CD14-positive monocyte (primary cell): ENCODE measurements around the gene SLC38A8. TPM values are rescaled to one million over a fixed set of nuclear protein-coding genes. Genes with fewer than 3 reads are reported as not detected.

Experiments
- DNase-seq, 3 donors: peaks; one replicate each; pipeline ENCODE4 v3.0.0-alpha.2; 2011 to 2022
- H2AFZ ChIP-seq: 2 replicates; pipeline ENCODE4 v1.6.0; 2012; ENCODE audit warnings: mild to moderate bottlenecking, low read depth, low read length, inconsistent platforms; ENCODE audit not compliant: insufficient read depth, poor library complexity, severe bottlenecking
- H3K27ac ChIP-seq, 2 donors: 1 replicate in 1 of 2; 2 replicates in 1 of 2; pipeline ENCODE4 v1.5.1; 2012 to 2013; ENCODE audit warnings: low read length in 2 of 2, control low read depth in 1 of 2, inconsistent platforms in 1 of 2, low read depth in 1 of 2, mild to moderate bottlenecking in 1 of 2
- H3K27me3 ChIP-seq, 2 donors: one replicate each; pipeline versions ENCODE4 v1.6.0 to v1.6.1; 2011 to 2013; ENCODE audit warnings: low read length in 2 of 2; ENCODE audit not compliant: control insufficient read depth in 2 of 2, insufficient read depth in 2 of 2
- H3K36me3 ChIP-seq, 2 donors: replicated peaks in 1 of 2; 1 replicate in 1 of 2; 2 replicates in 1 of 2; pipeline versions ENCODE4 v1.5.1 to v1.6.1; 2012 to 2013; ENCODE audit warnings: low read length in 2 of 2, control low read depth in 1 of 2, inconsistent platforms in 1 of 2, mild to moderate bottlenecking in 1 of 2; ENCODE audit not compliant: insufficient read depth in 2 of 2, control insufficient read depth in 1 of 2
- H3K4me1 ChIP-seq, 2 donors: 1 replicate in 1 of 2; 2 replicates in 1 of 2; pipeline versions ENCODE4 v1.5.1 to v1.6.1; 2012 to 2013; ENCODE audit warnings: low read length in 2 of 2, control low read depth in 1 of 2, inconsistent platforms in 1 of 2, mild to moderate bottlenecking in 1 of 2, moderate library complexity in 1 of 2; ENCODE audit not compliant: insufficient read depth in 2 of 2, control insufficient read depth in 1 of 2
- H3K4me2 ChIP-seq: replicated peaks from 2 replicates; pipeline ENCODE3; 2012; ENCODE audit warnings: low read length, moderate library complexity, mild to moderate bottlenecking; ENCODE audit not compliant: poor library complexity, severe bottlenecking; ENCODE audit errors: extremely low read depth
- H3K4me3 ChIP-seq, 3 experiments: fragments of 200-600 bp in 1 of 3; sonication (generic) in 1 of 3; replicated peaks in 1 of 3; 1 replicate in 2 of 3; 2 replicates in 1 of 3; pipeline ENCODE4 v1.5.1; 2011 to 2013; ENCODE audit warnings: low read length in 3 of 3, mild to moderate bottlenecking in 3 of 3, control low read depth in 2 of 3, low read depth in 2 of 3, inconsistent platforms in 1 of 3, moderate library complexity in 1 of 3
- H3K79me2 ChIP-seq: 2 replicates; pipeline ENCODE4 v1.6.0; 2012; ENCODE audit warnings: mild to moderate bottlenecking, control low read depth, inconsistent platforms, low read length, moderate library complexity; ENCODE audit not compliant: insufficient read depth
- H3K9ac ChIP-seq: 2 replicates; pipeline ENCODE4 v1.6.0; 2017; ENCODE audit warnings: low read length, mild to moderate bottlenecking; ENCODE audit not compliant: insufficient read depth, poor library complexity, severe bottlenecking
- H3K9me3 ChIP-seq, 2 donors: replicated peaks in 1 of 2; 1 replicate in 1 of 2; 2 replicates in 1 of 2; pipeline versions ENCODE4 v1.5.1 to v1.6.1; 2012 to 2013; ENCODE audit warnings: low read length in 2 of 2, control low read depth in 1 of 2; ENCODE audit not compliant: control insufficient read depth in 1 of 2, insufficient read depth in 1 of 2
- H4K20me1 ChIP-seq: 2 replicates; pipeline ENCODE4 v1.6.0; 2012; ENCODE audit warnings: mild to moderate bottlenecking, low read length, control low read depth, moderate library complexity; ENCODE audit not compliant: insufficient read depth
- H3K27ac Mint-ChIP-seq, 7 donors: one replicate each; pipeline ENCODE4 v1.8.0; 2020; ENCODE audit warnings: mild to moderate bottlenecking in 7 of 7, mixed read lengths in 7 of 7, moderate library complexity in 6 of 7, inconsistent platforms in 2 of 7
- H3K27me3 Mint-ChIP-seq, 3 donors: one replicate each; pipeline ENCODE4 v1.8.0; 2021 to 2022; ENCODE audit warnings: low read depth in 3 of 3, mild to moderate bottlenecking in 3 of 3, mixed read lengths in 3 of 3, moderate library complexity in 3 of 3, inconsistent platforms in 1 of 3
- H3K36me3 Mint-ChIP-seq, 2 donors: one replicate each; pipeline ENCODE4 v1.8.0; 2020; ENCODE audit warnings: mixed read lengths in 2 of 2, inconsistent platforms in 1 of 2, mild to moderate bottlenecking in 1 of 2
- H3K4me1 Mint-ChIP-seq: one replicate; pipeline ENCODE4 v1.8.0; 2020; ENCODE audit warnings: mild to moderate bottlenecking, mixed read lengths
- H3K4me3 Mint-ChIP-seq, 2 donors: one replicate each; pipeline ENCODE4 v1.8.0; 2020; ENCODE audit warnings: mild to moderate bottlenecking in 2 of 2, mixed read lengths in 2 of 2, moderate library complexity in 1 of 2
- H3K9me3 Mint-ChIP-seq, 7 donors: one replicate each; pipeline ENCODE4 v1.8.0; 2020 to 2022; ENCODE audit warnings: mixed read lengths in 7 of 7, mild to moderate bottlenecking in 6 of 7, moderate library complexity in 6 of 7, inconsistent platforms in 2 of 7
- WGBS: methylation state at CpG from one replicate; pipeline ENCODE4 v1.1.5; 2013; ENCODE audit warnings: missing lambda C conversion rate; ENCODE audit not compliant: insufficient coverage; 5-methylcytosine and 5-hydroxymethylcytosine counted together
- intact Hi-C, 2 donors: fragments of 100-400 bp; cut with micrococcal nuclease; formaldehyde crosslinking; loops; one replicate each; pipeline versions ENCODE4 v1.15.0 to v1.15.1; 2023
- polyA plus RNA-seq, 3 donors: library from polyadenylated mRNA; depleted of rRNA in 1 of 3; unstranded in 2 of 3; stranded (reverse) in 1 of 3; fragments of 300-500 nt in 2 of 3; fragments of >200 nt in 1 of 3; fragmentation: Illumina TruSeq in 2 of 3; gene quantifications; 1 replicate in 2 of 3; 2 replicates in 1 of 3; pipeline ENCODE4 v1.2.3, GENCODE V29; 2012 to 2021
- TF ChIP-seq, protein P1 (sequence below): fragments of 200-600 bp; IDR thresholded peaks from one replicate; pipeline ENCODE4 v1.8.0; 2022; ENCODE audit warnings: antibody characterized with exemption, mild to moderate bottlenecking

Gene SLC38A8
- polyA plus RNA-seq, 3 donors: not detected

GRCh38 chr16:84062734-84063640 lies 20.4 kb upstream of the SLC38A8 start:
- intact Hi-C loops: loop anchor here in 1 of 2 donors (5.0 kb wide), 1 partner anchor 124 kb away; the partner anchor contains the start of gene TAF1C

GRCh38 chr16:84061236-84061819 lies 18.7 kb upstream of the SLC38A8 start:
- H3K9ac ChIP-seq: no peak overlapping the region
- no peaks in the 10 kb centered on the region for H3K27me3 ChIP-seq
- TF ChIP-seq, protein P1, sequence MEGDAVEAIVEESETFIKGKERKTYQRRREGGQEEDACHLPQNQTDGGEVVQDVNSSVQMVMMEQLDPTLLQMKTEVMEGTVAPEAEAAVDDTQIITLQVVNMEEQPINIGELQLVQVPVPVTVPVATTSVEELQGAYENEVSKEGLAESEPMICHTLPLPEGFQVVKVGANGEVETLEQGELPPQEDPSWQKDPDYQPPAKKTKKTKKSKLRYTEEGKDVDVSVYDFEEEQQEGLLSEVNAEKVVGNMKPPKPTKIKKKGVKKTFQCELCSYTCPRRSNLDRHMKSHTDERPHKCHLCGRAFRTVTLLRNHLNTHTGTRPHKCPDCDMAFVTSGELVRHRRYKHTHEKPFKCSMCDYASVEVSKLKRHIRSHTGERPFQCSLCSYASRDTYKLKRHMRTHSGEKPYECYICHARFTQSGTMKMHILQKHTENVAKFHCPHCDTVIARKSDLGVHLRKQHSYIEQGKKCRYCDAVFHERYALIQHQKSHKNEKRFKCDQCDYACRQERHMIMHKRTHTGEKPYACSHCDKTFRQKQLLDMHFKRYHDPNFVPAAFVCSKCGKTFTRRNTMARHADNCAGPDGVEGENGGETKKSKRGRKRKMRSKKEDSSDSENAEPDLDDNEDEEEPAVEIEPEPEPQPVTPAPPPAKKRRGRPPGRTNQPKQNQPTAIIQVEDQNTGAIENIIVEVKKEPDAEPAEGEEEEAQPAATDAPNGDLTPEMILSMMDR: no peak
- H3K36me3 ChIP-seq: peaks cover 96 to 99% of the 10 kb centered on the region in 2 donors
- H3K4me3 Mint-ChIP-seq: no peak overlapping the region
- H4K20me1 ChIP-seq: peaks cover 4% of the 10 kb centered on the region
- no peak for DNase-seq
- intact Hi-C loops: loop anchor here in 1 of 2 donors (5.0 kb wide), 1 partner anchor 126 kb away; the partner anchor contains the start of gene TAF1C
- no peaks in the 10 kb centered on the region for H3K9me3 Mint-ChIP-seq
- H3K79me2 ChIP-seq: no peaks in the 10 kb centered on the region
- no peak overlapping the region for H2AFZ ChIP-seq
- no peaks in the 10 kb centered on the region for H3K4me1 Mint-ChIP-seq
- H3K27me3 Mint-ChIP-seq: peaks cover 0 to 1% (median 0%) of the 10 kb centered on the region in 3 donors
- WGBS: 100% methylated on average over 7 of the region's 7 CpGs
- peak overlapping the region in 1 of 7 donors; percentile 30 for H3K27ac Mint-ChIP-seq
- H3K4me2 ChIP-seq: no peak overlapping the region
- H3K27ac ChIP-seq: no peak overlapping the region
- H3K4me1 ChIP-seq: no peaks in the 10 kb centered on the region
- peaks cover 92 to 97% of the 10 kb centered on the region in 2 donors for H3K36me3 Mint-ChIP-seq
- no peaks in the 10 kb centered on the region for H3K9me3 ChIP-seq
- no peak overlapping the region for H3K4me3 ChIP-seq

More at GRCh38 chr16:84062734-84063640, 20.4 kb upstream of the SLC38A8 start:
- H3K79me2 ChIP-seq: no peaks in the 10 kb centered on the region
- H3K9ac ChIP-seq: no peak overlapping the region
- H2AFZ ChIP-seq: no peak overlapping the region
- H4K20me1 ChIP-seq: peaks cover 4% of the 10 kb centered on the region
- Mint-ChIP-seq H3K27ac (peak overlapping the region in 2 of 7 donors; percentile 46 to 56), H3K4me3 (no peak overlapping the region), H3K9me3 (no peaks in the 10 kb centered on the region), H3K27me3 (peaks cover 0 to 1% (median 0%) of the 10 kb centered on the region in 3 donors), H3K4me1 (peaks cover under 1% of the 10 kb centered on the region), H3K36me3 (peaks cover 88 to 95% of the 10 kb centered on the region in 2 donors)
- H3K27ac ChIP-seq: no peak overlapping the region
- DNase-seq: peak; percentile 51 to 74 (median 51)
- 79% methylated on average over 19 of the region's 25 CpGs for WGBS
- peaks cover 94 to 99% of the 10 kb centered on the region in 2 donors for H3K36me3 ChIP-seq
- H3K27me3 ChIP-seq: no peaks in the 10 kb centered on the region
- no peak overlapping the region for H3K4me3 ChIP-seq
- TF ChIP-seq, protein P1: peak; percentile 83
- H3K4me1 ChIP-seq: peaks cover under 1 to 3% of the 10 kb centered on the region in 2 donors
- H3K4me2 ChIP-seq: no peak overlapping the region
- no peaks in the 10 kb centered on the region for H3K9me3 ChIP-seq
